Psoas muscle (tissue), 8 donors: Measurements from ENCODE around the gene ADGRG3. TPM values are rescaled to one million over a fixed set of nuclear protein-coding genes. Genes with fewer than 3 reads are reported as not detected.

ENCODE experiments used
- ATAC-seq, 4 donors: fragments of 200-7000 bp; cut with Tn5 transposase; one replicate each; pipeline ENCODE4 v1.9.1; 2020; ENCODE audit warnings: moderate library complexity in 3 of 4, mild to moderate bottlenecking in 2 of 4
- DNase-seq, 2 donors: peaks; one replicate each; pipeline ENCODE4 v3.0.0-alpha.2; 2020
- H3K27ac ChIP-seq: fragments of 200-600 bp; one replicate; pipeline ENCODE4 v1.8.0; 2022
- H3K27me3 ChIP-seq, 3 donors: fragments of 200-600 bp in 1 of 3; one replicate each; pipeline versions ENCODE4 v1.6.1 to v1.8.0; 2013 to 2022; ENCODE audit warnings: low read length in 2 of 3, mild to moderate bottlenecking in 2 of 3, moderate library complexity in 1 of 3; ENCODE audit not compliant: insufficient read depth in 3 of 3
- H3K36me3 ChIP-seq, 2 donors: fragments of 200-600 bp in 1 of 2; one replicate each; pipeline versions ENCODE4 v1.6.1 to v1.8.0; 2013 to 2022; ENCODE audit warnings: low read depth in 1 of 2, mild to moderate bottlenecking in 1 of 2, moderate library complexity in 1 of 2; ENCODE audit not compliant: insufficient read depth in 1 of 2
- H3K4me1 ChIP-seq: fragments of 200-600 bp; one replicate; pipeline ENCODE4 v1.8.0; 2022
- H3K4me3 ChIP-seq: fragments of 200-600 bp; one replicate; pipeline ENCODE4 v1.8.0; 2022; ENCODE audit warnings: mild to moderate bottlenecking
- H3K9me3 ChIP-seq: fragments of 200-600 bp; one replicate; pipeline ENCODE4 v1.8.0; 2022
- CTCF ChIP-seq: fragments of 200-600 bp; IDR thresholded peaks from one replicate; pipeline ENCODE4 v1.8.0; 2022; ENCODE audit warnings: antibody characterized with exemption
- WGBS, 3 donors: extraction: QIAGEN DNeasy Blood & Tissue Kit; methylation state at CpG; one replicate each; pipeline versions ENCODE4 v1.1.6 to v1.1.7; 2013; 5-methylcytosine and 5-hydroxymethylcytosine counted together
- intact Hi-C, 2 donors: fragments of 100-400 bp; cut with DNase I; formaldehyde crosslinking; loops; one replicate each; pipeline versions ENCODE4 v1.11.0 to v1.14.2; 2022
- polyA plus RNA-seq, 3 donors: library from polyadenylated mRNA; stranded (reverse); fragments of 200-250 nt; gene quantifications; one replicate each; pipeline ENCODE4 v1.2.3, GENCODE V29; 2013
- total RNA-seq, 4 donors: library from RNA; stranded (reverse); fragmentation: NEBNext Ultra II Directional in 2 of 4; extraction: Animal tissue kit (Norgen Biotek cat#: 25700) in 2 of 4; gene quantifications; one replicate each; pipeline versions ENCODE4 v1.2.1 to v1.2.4, GENCODE V29; 2021 to 2023
- donor health status: healthy with polysubstance abuse.
- donor health status: DM: no; HTN: no; CAD: no; lungs with moderate emphysema.
- donor health status: Bipolar disorder and iron deficiency.
- donor health status: healthy.
- donor health status: DM: yes; HTN: yes; CAD: no.
- donor health status: DM: no; HTN: no; CAD: no.
- donor health status: DM: no; HTN: no; CAD: no.
- donor health status: DM: yes; HTN: yes; CAD: no.

Gene ADGRG3
- total and polyA plus RNA-seq, 7 donors = 0.16 to 0.57 (median 0.31) TPM

- no peak for ATAC-seq
- intact Hi-C loops = no loop called here
- no peak for DNase-seq
- no peak for TF ChIP-seq CTCF
- no peaks in the 10 kb centered on the region for H3K36me3 ChIP-seq
- H3K9me3 ChIP-seq = no peaks in the 10 kb centered on the region
- WGBS, 3 donors = 83 to 85% (median 83%) methylated on average over 5 of the region's 5 CpGs
- peaks cover 0 to 7% (median 0%) of the 10 kb centered on the region in 3 donors for H3K27me3 ChIP-seq
- no peaks in the 10 kb centered on the region for H3K4me1 ChIP-seq
- peak overlapping the region; percentile 63 for H3K27ac ChIP-seq
- no peak overlapping the region for H3K4me3 ChIP-seq
Observed at GRCh38 chr16:57636184-57636583, 31.9 kb upstream of the ADGRG3 start.

DNA sequence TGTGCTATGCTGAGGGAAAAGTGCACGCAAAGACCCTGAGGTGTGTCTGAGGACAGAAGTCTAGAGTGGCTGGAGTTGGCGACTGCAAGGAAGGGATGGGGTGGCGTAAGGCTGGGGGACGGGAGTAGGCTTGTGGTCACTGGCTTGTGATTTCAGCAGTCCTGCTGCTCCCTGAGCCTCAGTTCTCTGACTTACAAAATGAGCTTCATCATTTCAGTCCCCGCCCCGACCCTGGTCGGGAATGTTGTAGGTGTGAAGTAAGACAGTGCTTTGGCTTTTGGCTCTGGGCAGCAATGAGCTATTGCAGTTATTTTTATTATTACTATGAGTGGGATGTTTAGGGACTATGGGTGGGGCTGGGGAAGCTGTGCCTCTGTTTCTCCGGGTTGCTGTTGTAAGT is 31.1 kb upstream of the ADGRG3 start:
- H3K27ac ChIP-seq = peak overlapping the region; percentile 63
- no peak overlapping the region for H3K4me3 ChIP-seq
- TF ChIP-seq CTCF = no peak
- H3K9me3 ChIP-seq = no peaks in the 10 kb centered on the region
- no peaks in the 10 kb centered on the region for H3K36me3 ChIP-seq
- ATAC-seq = peak in 2 of 4 donors; percentile 9 to 30
- WGBS, 3 donors = 59 to 67% (median 63%) methylated on average over 8 of the region's 8 CpGs
- no peaks in the 10 kb centered on the region for H3K4me1 ChIP-seq
- peaks cover 0 to 7% (median 0%) of the 10 kb centered on the region in 3 donors for H3K27me3 ChIP-seq
- no peak for DNase-seq
- intact Hi-C loops = no loop called here

GRCh38 chr16:57637424-57637823 is 30.7 kb upstream of the ADGRG3 start:
- H3K36me3 ChIP-seq = no peaks in the 10 kb centered on the region
- H3K9me3 ChIP-seq = no peaks in the 10 kb centered on the region
- 23 to 34% (median 27%) methylated on average over 8 of the region's 8 CpGs for WGBS, 3 donors
- peak overlapping the region; percentile 63 for H3K27ac ChIP-seq
- TF ChIP-seq CTCF = no peak
- no peak overlapping the region for H3K4me3 ChIP-seq
- peak in 3 of 4 donors; percentile 35 to 58 (median 39) for ATAC-seq
- intact Hi-C loops = no loop called here
- peaks cover 0 to 7% (median 0%) of the 10 kb centered on the region in 3 donors for H3K27me3 ChIP-seq
- no peaks in the 10 kb centered on the region for H3K4me1 ChIP-seq
- peak in 1 of 2 donors; percentile 69 for DNase-seq

DNA sequence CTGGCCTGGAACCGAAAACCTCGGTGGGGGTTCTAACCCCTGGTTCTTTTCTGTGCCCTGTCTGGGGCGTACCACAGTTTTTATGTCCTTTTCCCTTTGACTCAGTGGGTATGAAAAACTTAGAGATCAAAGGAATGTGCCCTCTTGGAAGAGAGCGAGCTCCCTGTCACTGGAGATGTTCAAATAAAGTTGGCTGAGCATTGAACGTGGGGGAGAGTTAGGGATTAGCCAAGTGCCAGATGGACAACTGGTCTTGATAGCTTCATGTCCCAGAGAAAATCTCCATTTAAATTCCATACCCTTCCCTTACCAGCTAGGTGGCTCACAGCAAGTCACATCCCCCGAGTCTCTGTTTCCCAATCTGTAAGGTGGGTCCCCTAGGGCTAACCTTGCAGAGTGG is 30.1 kb upstream of the ADGRG3 start:
- whole genome bisulfite sequencing, 3 donors = 54 to 55% (median 55%) methylated on average over 6 of the region's 6 CpGs
- H3K4me3 ChIP-seq = no peak overlapping the region
- intact Hi-C loops = no loop called here
- ATAC-seq (no peak), DNase-seq (no peak)
- H3K27me3 ChIP-seq = peaks cover 0 to 7% (median 0%) of the 10 kb centered on the region in 3 donors
- no peaks in the 10 kb centered on the region for H3K4me1 ChIP-seq
- H3K9me3 ChIP-seq = no peaks in the 10 kb centered on the region
- peak overlapping the region; percentile 54 for H3K27ac ChIP-seq
- TF ChIP-seq CTCF = no peak
- no peaks in the 10 kb centered on the region for H3K36me3 ChIP-seq

DNA sequence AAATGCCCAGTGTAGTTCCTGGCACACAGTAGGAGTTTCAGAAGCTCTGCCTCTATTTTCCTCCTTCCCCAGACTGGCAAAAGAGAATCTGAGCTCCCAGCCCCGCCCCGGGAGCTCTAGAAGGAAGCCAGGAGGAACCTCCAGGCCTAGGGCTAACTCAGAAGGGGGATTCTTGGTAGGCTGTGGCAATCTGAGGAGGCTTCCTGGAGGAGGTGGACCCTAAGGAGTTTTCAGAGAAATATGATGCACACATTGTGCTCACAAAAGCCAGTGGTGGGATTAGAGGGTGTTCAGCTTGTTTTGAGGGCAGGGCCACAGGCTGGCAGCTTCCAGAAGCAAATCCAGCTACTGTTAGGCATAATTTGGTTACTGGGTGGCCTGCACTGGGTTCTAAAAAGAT is 29.7 kb upstream of the ADGRG3 start:
- H3K27ac ChIP-seq = peak overlapping the region; percentile 54
- 71 to 86% (median 86%) methylated on average over 2 of the region's 2 CpGs for WGBS, 3 donors
- no peaks in the 10 kb centered on the region for H3K9me3 ChIP-seq
- intact Hi-C loops = no loop called here
- no peaks in the 10 kb centered on the region for H3K4me1 ChIP-seq
- no peak for TF ChIP-seq CTCF
- no peak for DNase-seq
- peaks cover 0 to 7% (median 0%) of the 10 kb centered on the region in 3 donors for H3K27me3 ChIP-seq
- no peak overlapping the region for H3K4me3 ChIP-seq
- ATAC-seq = no peak
- H3K36me3 ChIP-seq = no peaks in the 10 kb centered on the region
